Inflammatory macrophage treated with lipopolysaccharide for 1 hour (primary cell): ENCODE results near the gene GOLGA7B.

Experiments
- DNase-seq, 2 donors: peaks; one replicate each; pipeline ENCODE4 v3.0.0-alpha.2; 2020 to 2022

GOLGA7B gene

GRCh38 chr10:97849687-97850402 lies at the start of gene GOLGA7B:
TSS of gene GOLGA7B (plus strand) at chr10:97849843. CDS start at chr10:97850304, 461 bp downstream.
- no peak for DNase-seq

DNA sequence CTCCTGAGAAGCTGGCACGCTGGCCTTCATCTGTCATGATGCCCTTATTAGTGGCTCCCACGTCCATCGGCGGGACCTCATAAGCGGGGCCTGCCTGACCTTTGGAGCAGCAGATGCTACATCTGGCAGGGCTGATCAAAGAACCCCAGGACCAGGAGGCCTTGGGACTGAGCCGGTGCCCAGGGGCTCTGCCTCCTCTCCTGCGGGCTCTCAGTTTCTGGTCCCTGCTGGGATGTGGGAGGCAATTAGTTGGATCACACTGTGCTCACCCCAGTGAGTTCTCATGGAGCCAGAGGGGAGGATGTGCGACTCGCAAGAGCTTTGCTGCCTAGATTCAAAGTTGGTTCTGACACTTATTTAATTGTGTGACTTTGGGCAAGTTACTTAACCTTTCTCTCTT lies 49.2 kb upstream of the GOLGA7B start:
- no peak for DNase-seq

GRCh38 chr10:97801422-97801821 lies 48.2 kb upstream of the GOLGA7B start:
- no peak for DNase-seq

DNA sequence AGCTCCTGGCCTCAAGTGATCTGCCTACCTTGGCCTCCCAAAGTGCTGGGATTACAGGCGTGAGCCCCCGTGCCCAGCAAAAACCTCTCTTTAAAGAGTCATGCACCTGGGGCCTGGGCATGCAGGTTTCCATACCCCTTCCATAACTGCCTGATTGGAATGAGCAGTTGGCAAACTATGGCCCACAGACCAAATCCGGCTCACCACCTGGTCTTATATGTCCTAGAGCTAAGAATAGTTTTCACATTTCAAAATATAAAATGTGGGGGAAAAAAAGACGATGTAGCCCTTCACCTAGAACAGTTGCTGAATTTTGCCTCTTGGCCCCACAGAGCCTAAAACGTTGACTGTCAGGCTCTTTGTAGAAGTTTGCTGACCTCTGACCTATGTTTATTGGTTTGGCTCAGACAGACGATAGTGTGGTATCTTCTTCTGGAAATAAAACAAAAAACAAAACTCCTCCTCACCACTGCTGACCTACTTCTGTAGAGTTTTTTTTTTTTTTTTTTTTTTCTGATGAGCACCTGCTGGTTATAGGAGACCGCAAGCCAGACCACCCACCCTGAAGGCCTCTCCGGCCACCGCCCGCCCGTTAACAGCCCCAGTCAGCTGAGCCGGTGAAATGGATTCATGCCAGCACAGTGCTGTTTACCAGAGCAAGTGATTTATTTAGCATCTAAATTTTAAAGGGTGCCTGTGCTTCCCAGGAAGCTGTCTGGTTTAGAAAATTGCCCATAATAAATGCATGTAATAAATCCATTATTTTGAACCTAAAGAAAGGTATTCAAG lies 44.4 kb upstream of the GOLGA7B start:
- no peak for DNase-seq

GRCh38 chr10:97805949-97806348 lies 43.7 kb upstream of the GOLGA7B start:
- DNase-seq = no peak

DNA sequence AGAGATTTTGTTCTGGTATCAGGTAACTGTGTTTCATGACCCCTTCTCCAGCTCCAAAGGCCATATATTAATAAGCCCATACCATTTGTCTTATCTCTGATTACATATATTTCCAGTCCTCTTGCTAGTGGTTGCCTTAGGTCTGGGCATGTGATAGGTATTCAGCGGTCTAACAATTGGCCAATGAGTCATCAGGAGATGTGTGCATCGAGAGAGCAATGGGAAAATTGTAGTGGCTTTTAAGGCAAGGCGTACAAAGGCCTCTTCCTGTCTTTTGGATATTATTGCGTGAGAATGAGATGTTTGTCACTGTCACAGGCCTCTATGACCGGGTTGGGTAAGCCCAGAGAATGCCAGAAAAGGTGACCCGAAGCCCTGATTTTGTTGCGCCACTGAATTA lies 39.2 kb upstream of the GOLGA7B start:
- DNase-seq = peak in 1 of 2 donors; percentile 34

DNA sequence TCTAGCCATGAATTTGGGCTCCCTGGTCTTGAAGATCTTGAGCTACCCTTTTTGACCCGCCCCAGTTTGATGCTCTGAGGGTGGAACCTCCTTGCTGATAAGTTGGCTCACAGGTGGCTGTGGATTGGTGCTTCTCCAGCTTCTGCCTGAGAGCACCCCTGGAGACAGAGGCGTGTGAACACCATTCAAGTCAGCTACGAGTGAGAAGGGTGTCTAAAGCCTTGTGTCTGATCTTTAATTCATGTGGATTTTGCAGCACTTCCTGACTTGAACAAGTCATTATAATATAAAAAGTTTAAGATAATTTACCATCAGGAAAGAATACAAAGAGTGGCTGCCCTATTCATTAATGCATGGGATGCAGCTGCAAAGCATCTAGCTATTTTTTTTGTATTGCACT lies 37.7 kb upstream of the GOLGA7B start:
- DNase-seq = no peak

- no peak for DNase-seq
Observed at GRCh38 chr10:97812696-97813095, 36.9 kb upstream of the GOLGA7B start.

DNA sequence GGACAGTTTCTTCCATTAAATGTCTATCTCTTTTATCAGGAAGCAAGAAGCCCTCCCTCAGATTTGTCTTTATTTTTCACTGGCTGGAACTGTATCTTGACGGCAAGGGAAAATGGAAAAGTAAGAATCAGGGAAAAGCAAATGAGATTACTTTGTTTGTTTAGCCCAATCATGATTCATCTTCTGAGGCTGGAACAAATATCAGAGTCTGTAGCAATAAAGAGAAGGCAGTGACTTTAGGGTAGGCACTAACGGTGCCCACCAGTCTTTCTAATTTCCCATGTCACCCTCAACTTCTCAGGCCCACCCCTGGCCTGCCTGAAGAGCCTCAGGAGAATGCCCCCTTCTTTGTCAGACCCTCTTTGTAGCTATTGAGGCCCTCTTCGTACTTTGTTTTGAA lies 36.3 kb upstream of the GOLGA7B start:
- no peak for DNase-seq

DNA sequence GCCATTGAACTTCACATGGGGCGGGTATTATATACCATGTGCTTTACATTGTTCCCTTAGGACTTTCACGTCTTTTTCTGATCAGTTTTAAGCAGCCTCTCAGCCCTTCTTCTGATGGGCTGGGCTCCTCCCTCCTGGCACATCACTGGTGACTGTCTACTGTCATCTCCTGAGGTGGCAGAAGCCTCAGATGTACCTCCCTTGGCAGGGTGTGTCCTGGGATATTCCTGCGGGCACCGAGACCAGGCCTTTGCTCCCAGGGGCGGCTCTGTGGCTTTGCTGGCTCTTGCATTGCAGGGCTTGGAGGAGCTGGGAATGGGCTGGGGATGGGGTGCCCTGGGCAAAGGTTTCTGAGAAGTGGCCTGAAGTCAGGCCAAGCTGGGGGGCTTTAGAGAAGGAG lies 34.6 kb upstream of the GOLGA7B start:
- DNase-seq = no peak

GRCh38 chr10:97816609-97817008 lies 33.0 kb upstream of the GOLGA7B start:
- DNase-seq = no peak

- no peak for DNase-seq
Observed at GRCh38 chr10:97818572-97818971, 31.1 kb upstream of the GOLGA7B start.

- peak; percentile 42 to 62 for DNase-seq
Observed at GRCh38 chr10:97820096-97820704, 29.4 kb upstream of the GOLGA7B start.

GRCh38 chr10:97821308-97822038 lies 28.2 kb upstream of the GOLGA7B start:
- DNase-seq = no peak

- DNase-seq = no peak
Observed at GRCh38 chr10:97822261-97822687, 27.4 kb upstream of the GOLGA7B start.

- DNase-seq = no peak
Observed at GRCh38 chr10:97823734-97824133, 25.9 kb upstream of the GOLGA7B start.

DNA sequence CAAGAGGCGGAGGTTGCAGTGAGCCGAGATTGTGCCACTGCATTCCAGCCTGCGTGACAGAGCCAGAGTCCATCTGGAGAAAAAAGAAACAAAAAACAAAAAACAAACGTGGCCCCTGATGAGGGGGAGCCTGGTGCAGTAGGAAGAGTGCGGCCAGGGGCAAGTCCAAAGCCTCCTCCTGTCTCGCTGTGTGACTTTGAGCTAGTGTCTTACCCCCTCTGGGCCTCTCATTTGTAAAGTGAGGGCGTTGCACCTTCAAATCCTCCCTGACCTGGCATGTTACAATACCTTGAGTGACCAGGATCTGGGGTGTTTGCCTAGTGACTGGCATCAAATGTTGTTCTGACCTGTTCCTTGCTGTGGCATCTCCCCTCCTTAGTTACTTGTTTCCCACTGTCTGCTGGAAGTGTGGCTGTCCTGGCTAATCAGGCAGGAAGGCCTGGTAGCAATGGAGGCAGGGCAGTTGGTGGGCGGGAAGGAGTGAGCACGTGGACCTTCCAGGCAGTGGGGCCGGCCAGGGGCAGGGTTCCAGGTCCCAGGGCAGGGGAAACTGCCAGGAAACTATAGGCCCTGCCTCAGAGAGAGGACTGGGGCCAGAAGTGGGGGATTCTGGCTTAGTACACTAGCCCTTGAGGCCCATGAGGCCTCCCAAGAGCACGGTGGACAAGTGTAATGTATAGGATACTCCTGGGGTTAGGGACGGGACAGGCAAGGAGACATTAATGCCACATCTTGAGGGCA lies 24.5 kb upstream of the GOLGA7B start:
- no peak for DNase-seq

DNA sequence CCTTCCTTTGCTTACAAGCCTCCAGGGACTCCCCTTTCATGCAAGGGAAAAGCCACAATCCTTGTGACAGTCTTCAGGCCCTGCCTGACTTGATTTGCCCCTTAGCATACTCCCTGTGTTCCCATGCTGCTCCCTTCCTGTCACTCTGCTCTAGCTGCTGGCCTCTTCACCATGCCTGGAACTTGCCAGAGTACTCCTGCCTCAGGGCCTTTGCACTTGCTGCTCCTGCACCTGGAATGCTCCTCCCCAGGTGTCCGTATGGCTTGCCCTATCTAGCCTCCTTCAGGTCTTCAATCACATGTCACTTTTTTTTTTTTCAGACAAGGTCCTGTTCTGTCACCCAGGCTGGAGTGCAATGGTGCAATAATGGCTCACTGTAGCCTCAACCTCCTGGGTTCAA lies 22.8 kb upstream of the GOLGA7B start:
- DNase-seq = no peak

GRCh38 chr10:97827702-97828291 lies 21.8 kb upstream of the GOLGA7B start:
- no peak for DNase-seq

DNA sequence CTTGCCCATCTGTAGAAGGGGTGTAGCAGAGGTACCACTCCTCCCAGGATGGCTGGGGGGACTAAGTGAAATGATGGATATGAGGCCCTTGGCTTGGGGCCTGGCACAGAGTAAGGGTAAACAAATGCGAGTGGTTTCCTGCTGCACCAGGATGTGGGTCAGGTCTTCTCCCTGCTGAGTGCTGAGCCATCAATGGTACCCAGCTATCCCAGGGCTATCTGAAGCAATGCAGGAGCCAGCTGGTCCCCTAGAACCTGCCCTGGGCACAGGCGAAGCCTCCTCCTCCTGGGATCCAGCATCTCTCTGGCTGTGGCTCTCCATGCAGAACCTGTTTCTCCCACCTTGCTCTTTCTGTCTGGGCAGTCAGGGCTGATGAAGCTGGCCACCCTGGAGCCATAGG lies 20.9 kb upstream of the GOLGA7B start:
- no peak for DNase-seq

DNA sequence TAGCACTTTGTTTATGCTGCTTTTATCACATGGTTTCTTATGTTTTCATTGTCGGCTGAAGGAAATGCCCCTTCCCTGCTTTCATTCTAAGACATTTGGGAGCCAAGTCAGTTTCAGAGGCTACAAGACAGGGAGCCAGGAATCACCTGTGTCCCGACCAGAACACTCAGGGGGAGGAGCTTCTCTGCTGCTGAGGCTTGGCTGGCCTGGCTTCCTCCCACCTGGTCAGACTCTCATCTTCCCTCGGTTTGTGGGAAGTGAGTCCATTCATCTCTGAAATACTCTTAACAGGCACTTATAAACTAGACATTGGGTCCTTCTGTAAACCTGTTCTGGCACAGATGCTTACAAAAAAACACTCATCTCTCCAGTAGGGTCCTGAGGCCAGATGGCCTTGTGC lies 19.6 kb upstream of the GOLGA7B start:
- no peak for DNase-seq

GRCh38 chr10:97831259-97831658 lies 18.4 kb upstream of the GOLGA7B start:
- no peak for DNase-seq
